OCI-LY7 (cell line): Measurements from ENCODE around the gene TRIM61.

Experiments
- EZH2phosphoT487 ChIP-seq: fragments of 200-600 bp; sonication (generic); IDR thresholded peaks from 2 replicates; pipeline ENCODE4 v1.6.1; 2018; ENCODE audit warnings: low read depth, borderline replicate concordance, mild to moderate bottlenecking, mixed run types, antibody characterized with exemption, low read length, moderate library complexity, mixed read lengths
- TF ChIP-seq, protein P1 (sequence below): fragments of 200-600 bp; sonication (generic); conservative IDR thresholded peaks from 2 replicates; pipeline ENCODE4 v1.5.1; 2014; ENCODE audit warnings: mild to moderate bottlenecking, antibody characterized with exemption, low read length, moderate library complexity, mixed read lengths

GRCh38 chr4:164931551-164932324, 45.7 kb downstream of the TRIM61 start:
- TF ChIP-seq, protein P1, sequence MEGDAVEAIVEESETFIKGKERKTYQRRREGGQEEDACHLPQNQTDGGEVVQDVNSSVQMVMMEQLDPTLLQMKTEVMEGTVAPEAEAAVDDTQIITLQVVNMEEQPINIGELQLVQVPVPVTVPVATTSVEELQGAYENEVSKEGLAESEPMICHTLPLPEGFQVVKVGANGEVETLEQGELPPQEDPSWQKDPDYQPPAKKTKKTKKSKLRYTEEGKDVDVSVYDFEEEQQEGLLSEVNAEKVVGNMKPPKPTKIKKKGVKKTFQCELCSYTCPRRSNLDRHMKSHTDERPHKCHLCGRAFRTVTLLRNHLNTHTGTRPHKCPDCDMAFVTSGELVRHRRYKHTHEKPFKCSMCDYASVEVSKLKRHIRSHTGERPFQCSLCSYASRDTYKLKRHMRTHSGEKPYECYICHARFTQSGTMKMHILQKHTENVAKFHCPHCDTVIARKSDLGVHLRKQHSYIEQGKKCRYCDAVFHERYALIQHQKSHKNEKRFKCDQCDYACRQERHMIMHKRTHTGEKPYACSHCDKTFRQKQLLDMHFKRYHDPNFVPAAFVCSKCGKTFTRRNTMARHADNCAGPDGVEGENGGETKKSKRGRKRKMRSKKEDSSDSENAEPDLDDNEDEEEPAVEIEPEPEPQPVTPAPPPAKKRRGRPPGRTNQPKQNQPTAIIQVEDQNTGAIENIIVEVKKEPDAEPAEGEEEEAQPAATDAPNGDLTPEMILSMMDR = no peak
- no peak for TF ChIP-seq EZH2phosphoT487
